ENCODE data around the gene RSPRY1.

RSPRY1 gene

GRCh38 chr16:57152096-57153093 is 33.7 kb upstream of the RSPRY1 start:
- no peak for DNase-seq

GRCh38 chr16:57153841-57154240 is 32.3 kb upstream of the RSPRY1 start:
- DNase-seq = no peak

DNA sequence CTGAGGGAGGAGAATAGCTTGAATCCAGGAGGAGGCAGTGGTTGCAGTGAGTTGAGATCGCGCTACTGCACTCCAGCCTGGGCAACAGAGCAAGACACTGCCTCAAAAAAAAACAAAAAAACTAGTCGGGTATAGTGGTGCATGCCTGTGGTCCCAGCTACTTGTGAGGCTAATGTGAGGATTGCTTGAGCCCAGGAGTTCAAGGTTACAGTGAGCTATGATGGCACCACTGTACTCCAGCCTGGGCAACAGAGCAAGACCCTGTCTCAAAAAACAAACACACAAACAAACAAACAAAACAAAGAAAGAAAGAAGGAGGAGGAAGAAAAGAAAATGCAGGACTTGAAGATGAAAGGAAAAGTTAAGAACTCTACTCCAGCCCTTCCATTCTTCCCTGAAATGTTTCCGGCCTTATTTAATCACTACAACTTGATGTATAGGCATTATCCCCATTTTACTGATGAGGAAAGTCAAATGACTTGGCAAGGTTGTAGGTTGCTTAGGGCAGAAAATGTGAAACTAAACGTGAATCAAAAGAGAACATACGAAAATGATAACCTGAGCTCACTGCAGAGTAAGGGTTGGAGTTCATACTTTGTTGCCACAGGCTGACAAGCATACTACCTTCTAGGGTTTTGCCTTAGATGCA is 30.3 kb upstream of the RSPRY1 start:
- DNase-seq = no peak

DNA sequence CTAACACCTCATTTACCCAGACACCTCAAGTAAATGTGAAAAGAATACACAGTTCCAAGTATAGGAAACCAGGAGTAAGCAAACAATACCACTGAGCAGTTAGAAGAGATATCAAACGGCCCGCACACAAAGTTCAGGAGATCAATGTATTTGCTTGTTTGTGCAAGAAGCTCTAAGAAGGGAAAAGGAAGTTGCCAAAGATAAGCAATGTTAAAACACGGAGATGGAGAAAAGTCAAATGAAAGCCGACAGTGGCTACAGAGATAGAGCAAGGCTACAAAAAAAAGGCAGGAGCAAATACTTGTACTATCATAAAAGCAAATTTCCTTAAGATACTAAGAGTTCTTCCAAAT is 29.8 kb upstream of the RSPRY1 start:
- no peak for DNase-seq

DNA sequence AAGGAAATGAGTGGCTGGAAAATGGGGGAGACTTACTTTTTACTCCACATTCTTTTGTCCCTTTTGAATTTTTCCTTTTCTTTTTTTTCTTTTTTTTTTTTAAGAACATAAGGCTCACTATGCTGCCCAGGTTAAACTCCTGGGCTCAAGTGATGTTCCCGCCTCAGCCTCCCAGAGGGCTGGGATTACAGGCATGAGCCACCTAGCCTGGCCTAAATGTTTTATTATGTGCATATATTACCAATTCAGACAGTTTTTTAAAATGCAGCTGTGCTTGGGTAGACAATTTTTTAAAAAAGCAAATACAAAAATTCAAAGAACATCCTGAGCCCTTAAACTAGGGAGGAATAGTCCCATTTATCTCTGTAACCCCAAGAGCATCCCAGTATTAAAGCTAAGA is 28.6 kb upstream of the RSPRY1 start:
- DNase-seq = no peak

GRCh38 chr16:57159447-57159846 is 26.7 kb upstream of the RSPRY1 start:
- DNase-seq = no peak

GRCh38 chr16:57163842-57164241 is 22.3 kb upstream of the RSPRY1 start:
- DNase-seq = no peak

GRCh38 chr16:57165483-57165882 is 20.6 kb upstream of the RSPRY1 start:
- DNase-seq = no peak

DNA sequence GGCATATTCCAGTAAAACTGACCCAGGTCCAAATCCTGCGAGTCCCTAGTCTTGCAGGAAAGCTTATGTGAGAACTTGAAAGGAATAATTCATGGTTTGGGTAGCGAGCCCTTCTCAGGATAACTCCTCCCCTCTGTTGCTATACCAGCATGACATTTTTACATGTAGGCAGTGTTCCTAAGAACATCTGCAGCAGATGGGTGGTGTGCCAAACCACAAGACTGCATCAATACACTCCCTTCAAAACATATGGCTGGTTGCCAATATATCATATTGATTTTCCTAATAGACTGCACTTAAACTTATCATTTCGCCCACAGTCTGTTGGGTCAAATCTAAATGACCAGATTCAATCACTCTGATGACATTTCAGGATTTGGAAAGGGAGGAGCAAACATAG is 20.2 kb upstream of the RSPRY1 start:
- no peak for DNase-seq

GRCh38 chr16:57166451-57166850 is 19.7 kb upstream of the RSPRY1 start:
- no peak for DNase-seq

- DNase-seq = no peak
Measured at GRCh38 chr16:57166951-57167350, 19.2 kb upstream of the RSPRY1 start.

- no peak for DNase-seq
Measured at GRCh38 chr16:57167538-57167937, 18.6 kb upstream of the RSPRY1 start.

DNA sequence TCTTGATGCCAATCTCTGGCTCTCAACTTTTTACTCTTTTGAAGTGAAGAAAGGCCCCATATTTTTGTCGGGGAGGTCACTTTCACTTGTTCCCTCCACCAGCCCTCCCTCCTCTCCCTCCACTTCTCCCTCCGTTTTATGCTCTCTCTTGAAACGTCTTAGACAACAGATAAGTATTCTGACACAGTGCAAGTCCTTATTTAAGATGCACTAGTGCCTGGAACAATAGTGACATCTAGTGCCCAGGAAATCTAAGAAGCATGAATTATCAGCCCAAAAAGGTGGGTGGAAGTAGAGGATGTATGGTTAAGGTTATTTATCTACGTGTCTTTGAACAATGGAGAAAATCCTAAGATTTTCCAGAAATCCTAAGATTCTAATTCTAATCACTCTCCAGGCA is 18.2 kb upstream of the RSPRY1 start:
- no peak for DNase-seq

DNA sequence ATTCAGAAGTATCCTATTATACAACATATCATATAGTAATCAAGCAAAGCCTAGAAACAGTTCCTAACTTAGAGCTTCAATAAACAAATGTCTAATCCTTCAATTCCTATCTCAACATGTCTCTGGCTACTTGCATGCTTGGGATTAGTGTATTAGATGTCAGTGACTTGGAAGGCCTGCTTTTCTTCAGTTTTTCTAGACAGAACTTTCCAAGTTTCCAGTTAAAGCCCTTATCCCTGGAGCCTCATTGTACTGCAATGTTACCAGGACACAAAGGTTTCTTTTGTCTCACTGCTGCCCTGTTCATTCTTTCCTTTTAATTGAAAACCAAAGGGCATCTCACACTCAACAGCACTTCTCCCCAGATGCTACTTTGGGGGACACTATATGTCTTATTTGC is 16.8 kb upstream of the RSPRY1 start:
- DNase-seq = no peak

DNA sequence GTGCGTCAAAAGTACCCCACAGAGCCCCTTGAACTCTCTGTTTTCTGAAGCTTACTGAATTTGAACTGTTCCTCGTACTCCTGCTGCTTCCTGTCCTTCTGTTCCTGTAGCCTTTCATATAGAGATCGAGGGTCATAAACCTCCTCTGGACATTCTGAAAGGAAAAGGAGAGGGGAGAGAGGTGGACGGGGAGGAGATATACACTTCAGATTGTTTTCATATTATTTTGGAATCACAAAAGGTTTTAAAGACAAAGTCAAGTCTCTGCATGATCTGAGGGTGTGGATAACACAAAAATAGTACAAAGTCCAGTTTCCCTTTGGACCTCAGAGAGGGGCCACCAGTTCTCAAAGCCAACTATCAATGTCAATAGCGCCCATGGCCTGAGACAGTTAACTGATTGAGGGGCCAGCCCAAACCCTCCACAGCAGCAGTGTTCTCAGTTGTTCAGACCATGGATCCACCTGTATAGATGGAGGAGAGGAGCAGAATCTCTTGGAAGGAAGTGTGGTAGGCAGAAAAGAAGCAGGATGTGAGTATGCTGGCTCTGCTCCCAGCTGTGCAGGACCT is 13.3 kb upstream of the RSPRY1 start:
- no peak for DNase-seq

- DNase-seq = no peak
Measured at GRCh38 chr16:57175896-57176295, 10.2 kb upstream of the RSPRY1 start.

DNA sequence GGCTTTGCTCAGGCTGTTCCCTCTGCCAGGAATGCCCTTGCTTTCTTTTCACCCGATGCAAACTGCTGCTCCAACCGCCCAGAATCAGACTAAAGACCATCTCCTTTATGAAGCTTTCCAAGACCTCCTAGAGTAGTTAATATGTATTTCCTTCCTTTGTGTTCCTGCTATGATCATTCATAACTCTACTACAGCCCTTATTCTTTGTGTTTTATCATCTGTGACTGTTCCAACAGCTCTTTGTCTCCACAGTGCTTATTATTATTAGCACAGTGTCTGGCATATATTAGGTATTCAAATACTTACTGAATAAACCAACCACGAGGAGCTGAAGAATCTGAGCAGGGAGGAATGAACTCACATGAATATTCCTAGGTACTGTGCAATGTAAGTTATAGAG is 7.9 kb upstream of the RSPRY1 start:
- DNase-seq = no peak

DNA sequence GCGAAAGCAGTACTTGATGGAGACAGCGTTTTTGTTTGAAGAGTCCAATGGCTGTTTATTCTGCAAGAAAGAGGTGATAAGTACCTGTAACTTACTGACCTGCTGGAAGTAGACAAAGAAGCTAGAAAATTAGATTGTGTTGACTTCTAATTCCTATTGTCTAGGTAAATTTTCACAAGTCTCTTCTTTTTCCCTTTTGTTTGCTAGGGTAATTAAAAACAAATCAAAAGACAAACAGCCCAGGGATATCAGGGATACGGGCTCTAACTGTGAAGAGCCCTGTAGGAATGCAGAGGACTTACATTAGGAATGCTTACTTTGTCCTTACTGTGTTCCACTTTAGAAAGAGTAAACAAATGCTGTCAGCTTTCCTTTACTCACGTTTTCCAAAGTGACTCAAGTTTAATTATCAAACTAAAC is 7.3 kb upstream of the RSPRY1 start:
- no peak for DNase-seq

GRCh38 chr16:57179215-57179828 is 6.8 kb upstream of the RSPRY1 start:
- DNase-seq = no peak

DNA sequence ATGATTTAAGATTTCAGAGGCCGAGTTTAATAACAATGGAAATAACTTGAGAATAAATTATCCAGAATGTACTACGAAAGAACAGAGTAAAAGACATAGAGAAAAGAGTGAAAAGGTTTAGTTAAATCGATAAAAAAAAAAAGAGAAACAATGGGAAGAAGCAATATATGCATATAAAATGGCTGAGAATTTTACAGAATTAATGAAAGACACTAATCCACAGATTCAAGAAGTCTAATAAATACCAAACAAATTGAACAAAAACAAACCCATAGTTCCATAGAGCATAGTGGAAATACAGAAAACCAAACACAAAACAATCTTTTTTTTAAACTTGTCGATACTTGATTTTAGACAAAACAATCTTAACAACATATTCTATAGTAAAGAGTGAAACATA is 2.0 kb upstream of the RSPRY1 start:
- no peak for DNase-seq

- DNase-seq = no peak
Measured at GRCh38 chr16:57184887-57185445, 1.2 kb upstream of the RSPRY1 start.

- peak; percentile 24 for DNase-seq
Measured at GRCh38 chr16:57185446-57185944, 634 bp upstream of the RSPRY1 start.

Measured in NCI-H1092 (cell line).